Bronchial epithelial cell (primary cell): ENCODE measurements around the gene PDXDC1. TPM values are rescaled to one million over a fixed set of nuclear protein-coding genes. Genes with fewer than 3 reads are reported as not detected.
"Not testable (repeated sequence)": the region's sequence is repeated elsewhere in the genome, so short reads cannot be mapped to it uniquely, and the experiment has no call there.

Experiments used
- DNase-seq: peaks from one replicate; pipeline ENCODE4 v3.0.0-alpha.2; 2010; ENCODE audit warnings: low read depth
- FAIRE-seq: peaks from 2 replicates; lab custom pipeline; 2011; peaks lifted over from hg19 to GRCh38; lab: Jason Lieb, UNC
- H3K27me3 ChIP-seq: 2 replicates; pipeline ENCODE4 v1.5.1; 2011; ENCODE audit warnings: low read length; ENCODE audit not compliant: control insufficient read depth, insufficient read depth
- H3K36me3 ChIP-seq: 2 replicates; pipeline ENCODE4 v1.5.1; 2011; ENCODE audit warnings: low read length; ENCODE audit not compliant: control insufficient read depth, insufficient read depth
- H3K4me3 ChIP-seq: 2 replicates; pipeline ENCODE4 v1.5.1; 2011; ENCODE audit warnings: mild to moderate bottlenecking, low read depth, low read length, control low read depth
- total RNA-seq: library from RNA; depleted of rRNA; stranded (reverse); fragments of >200 nt; gene quantifications from 2 replicates; pipeline ENCODE4 v1.2.1, GENCODE V29; 2014
- TF ChIP-seq, protein P1 (sequence below): IDR thresholded peaks from 2 replicates; pipeline ENCODE4 v1.5.1; 2011; ENCODE audit warnings: mild to moderate bottlenecking, moderate library complexity, low read length, control low read depth, inconsistent platforms; ENCODE audit not compliant: insufficient read depth, severe bottlenecking

The PDXDC1 gene
- total RNA-seq, 1 donor from 2014 or later: 71.9 TPM

DNA sequence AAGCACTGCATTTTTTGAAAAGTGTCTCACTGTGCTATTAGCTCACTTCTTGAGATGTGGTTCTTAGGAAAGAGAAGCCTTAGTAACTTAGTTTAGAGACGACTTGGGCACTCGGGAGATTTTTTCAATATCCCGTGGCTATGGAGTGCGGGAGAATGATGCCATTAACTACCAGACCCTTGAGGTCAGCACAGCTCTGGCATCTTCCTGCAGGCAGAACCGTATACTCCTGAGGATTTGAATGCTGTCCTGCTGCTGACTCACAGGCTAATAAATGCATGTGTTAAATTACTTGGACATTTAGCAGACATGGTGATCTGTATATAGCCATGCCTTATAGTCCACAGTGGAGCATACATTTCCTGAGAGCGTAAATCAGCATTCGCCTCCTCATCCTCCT lies 46.6 kb downstream of the PDXDC1 start:
- H3K27me3 ChIP-seq, H3K4me3 ChIP-seq, DNase-seq, FAIRE-seq: not testable (repeated sequence)
- H3K36me3 ChIP-seq: peaks cover 15% of the 10 kb centered on the region

DNA sequence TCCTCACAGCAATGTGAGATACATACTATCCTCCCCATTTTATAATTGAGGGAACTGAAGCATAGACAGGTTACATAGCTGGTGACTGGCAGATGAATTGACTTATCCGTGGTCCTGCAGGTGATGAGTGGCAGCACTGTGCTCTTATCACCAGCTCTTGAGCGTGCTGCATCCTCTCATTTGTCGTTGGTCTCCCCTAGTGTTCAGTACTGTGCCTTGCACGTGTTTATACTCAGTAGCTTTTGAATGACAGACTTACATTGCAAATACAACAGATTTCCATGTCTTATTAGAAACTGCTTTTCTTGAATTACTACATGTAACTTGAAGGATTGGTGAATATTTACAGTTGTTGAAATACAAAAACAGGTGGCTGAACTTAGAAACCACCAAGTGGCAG lies 47.4 kb downstream of the PDXDC1 start:
- peak; percentile 75 for DNase-seq
- not testable (repeated sequence) for FAIRE-seq, H3K27me3 ChIP-seq, H3K4me3 ChIP-seq
- peaks cover 17% of the 10 kb centered on the region for H3K36me3 ChIP-seq
- TF ChIP-seq, protein P1, sequence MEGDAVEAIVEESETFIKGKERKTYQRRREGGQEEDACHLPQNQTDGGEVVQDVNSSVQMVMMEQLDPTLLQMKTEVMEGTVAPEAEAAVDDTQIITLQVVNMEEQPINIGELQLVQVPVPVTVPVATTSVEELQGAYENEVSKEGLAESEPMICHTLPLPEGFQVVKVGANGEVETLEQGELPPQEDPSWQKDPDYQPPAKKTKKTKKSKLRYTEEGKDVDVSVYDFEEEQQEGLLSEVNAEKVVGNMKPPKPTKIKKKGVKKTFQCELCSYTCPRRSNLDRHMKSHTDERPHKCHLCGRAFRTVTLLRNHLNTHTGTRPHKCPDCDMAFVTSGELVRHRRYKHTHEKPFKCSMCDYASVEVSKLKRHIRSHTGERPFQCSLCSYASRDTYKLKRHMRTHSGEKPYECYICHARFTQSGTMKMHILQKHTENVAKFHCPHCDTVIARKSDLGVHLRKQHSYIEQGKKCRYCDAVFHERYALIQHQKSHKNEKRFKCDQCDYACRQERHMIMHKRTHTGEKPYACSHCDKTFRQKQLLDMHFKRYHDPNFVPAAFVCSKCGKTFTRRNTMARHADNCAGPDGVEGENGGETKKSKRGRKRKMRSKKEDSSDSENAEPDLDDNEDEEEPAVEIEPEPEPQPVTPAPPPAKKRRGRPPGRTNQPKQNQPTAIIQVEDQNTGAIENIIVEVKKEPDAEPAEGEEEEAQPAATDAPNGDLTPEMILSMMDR: peak; percentile 49

DNA sequence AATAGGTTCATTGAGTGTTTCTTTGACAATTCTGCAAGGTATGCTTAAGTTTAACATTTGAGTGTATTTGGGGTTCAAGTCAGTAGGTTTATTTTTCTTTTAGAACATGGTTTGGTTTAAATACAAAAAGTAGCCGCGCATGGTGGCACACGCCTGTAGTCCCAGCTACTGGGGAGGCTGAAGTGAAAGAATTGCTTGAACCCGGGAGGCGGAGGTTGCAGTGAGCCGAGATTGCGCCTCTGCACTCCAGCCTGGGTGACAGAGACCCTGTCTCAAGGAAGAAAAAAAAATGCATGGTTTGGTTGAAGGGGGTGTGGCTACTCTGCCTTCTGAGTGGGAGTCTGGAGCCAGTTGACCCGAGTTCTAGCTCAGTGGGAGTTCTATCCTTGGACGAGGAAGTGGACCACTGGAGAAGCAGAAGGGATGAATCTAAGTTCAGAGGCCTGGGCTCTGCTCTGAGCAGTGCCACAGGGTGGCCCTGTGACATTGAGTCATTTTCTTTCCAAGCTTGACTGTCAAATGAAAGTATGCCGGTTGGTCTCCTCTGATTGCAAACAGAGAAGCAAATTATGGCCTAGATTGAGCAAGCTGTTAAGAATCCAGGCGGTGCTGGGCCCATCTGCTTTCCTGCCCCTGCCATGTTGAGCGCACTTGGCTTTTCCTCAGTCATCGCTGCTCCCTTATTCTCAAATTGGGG lies 48.7 kb downstream of the PDXDC1 start:
- FAIRE-seq, H3K4me3 ChIP-seq, H3K27me3 ChIP-seq, DNase-seq: not testable (repeated sequence)
- H3K36me3 ChIP-seq: peaks cover 19% of the 10 kb centered on the region

DNA sequence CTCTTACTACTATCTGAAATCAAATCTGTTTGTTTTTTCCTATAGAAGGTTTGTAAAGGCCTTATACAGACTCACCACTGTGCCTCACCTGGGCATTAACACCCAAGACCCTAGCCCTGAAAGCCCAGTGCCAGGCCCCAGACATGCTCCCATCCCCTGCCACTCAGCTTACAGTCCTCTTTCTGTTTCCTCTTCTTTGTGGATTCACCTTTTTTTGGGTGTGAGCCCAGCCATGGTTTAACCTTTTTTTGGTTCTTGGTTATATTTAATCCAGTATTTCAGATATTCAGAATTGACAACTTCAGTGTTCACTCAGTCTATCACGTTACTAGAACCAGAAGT lies 50.0 kb downstream of the PDXDC1 start:
- not testable (repeated sequence) for H3K27me3 ChIP-seq, H3K4me3 ChIP-seq, FAIRE-seq, DNase-seq
- peaks cover 22% of the 10 kb centered on the region for H3K36me3 ChIP-seq

DNA sequence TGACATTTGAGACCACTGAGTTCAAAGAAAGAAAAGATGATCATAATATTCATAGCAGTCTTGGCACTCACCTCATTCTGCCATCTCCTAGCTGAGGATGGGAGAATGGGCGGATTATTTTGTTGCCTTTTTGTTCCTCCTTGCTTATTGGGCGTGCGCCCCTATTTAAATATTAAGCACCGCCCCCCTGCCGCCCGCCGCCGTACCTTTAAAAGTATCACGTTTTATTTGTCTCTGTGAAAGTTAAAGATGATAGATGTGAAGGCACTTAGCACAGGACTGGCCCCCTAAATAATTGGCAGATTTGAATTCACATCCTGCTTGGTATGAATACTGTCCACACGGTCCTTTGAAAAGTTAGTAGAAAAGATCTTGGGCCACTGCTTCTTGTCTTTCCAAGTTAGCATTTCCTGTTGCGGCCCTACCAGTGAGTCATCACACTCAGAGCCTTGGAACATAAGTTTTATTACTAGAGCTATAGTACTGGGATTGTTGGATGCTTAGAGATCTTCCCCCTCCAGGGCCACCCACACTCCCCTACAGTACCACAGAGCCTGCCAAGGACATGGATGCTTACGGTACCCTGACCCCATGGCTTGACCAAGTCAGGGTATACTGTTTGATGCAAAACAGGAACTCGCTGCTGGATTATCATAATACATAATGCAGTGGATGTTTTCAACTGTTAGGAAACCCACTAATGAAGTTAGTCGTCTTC lies 50.6 kb downstream of the PDXDC1 start:
- H3K36me3 ChIP-seq: peaks cover 22% of the 10 kb centered on the region
- H3K4me3 ChIP-seq, FAIRE-seq, H3K27me3 ChIP-seq: not testable (repeated sequence)
- DNase-seq: peak; percentile 10

DNA sequence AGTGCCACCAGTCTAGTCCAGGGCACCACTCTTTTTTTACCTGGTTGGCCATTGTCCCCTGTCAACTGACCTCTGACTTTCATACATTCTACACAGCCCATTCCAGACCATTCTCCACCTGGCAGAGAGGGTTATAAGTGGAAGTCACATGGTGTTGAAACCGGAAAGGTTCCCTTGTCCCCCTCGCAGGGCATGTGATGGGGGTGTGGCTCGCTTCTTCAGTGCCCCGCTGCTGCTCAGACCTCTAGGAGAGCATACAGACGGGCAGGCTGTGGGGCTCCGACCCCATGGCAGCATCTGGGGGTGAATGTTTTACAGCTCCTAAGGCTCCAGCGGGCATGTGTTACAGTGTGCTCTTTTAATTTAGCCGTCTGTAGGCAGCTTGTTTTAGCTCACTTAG lies 52.2 kb downstream of the PDXDC1 start:
- not testable (repeated sequence) for FAIRE-seq, H3K4me3 ChIP-seq, H3K27me3 ChIP-seq, DNase-seq
- H3K36me3 ChIP-seq: peaks cover 26% of the 10 kb centered on the region

DNA sequence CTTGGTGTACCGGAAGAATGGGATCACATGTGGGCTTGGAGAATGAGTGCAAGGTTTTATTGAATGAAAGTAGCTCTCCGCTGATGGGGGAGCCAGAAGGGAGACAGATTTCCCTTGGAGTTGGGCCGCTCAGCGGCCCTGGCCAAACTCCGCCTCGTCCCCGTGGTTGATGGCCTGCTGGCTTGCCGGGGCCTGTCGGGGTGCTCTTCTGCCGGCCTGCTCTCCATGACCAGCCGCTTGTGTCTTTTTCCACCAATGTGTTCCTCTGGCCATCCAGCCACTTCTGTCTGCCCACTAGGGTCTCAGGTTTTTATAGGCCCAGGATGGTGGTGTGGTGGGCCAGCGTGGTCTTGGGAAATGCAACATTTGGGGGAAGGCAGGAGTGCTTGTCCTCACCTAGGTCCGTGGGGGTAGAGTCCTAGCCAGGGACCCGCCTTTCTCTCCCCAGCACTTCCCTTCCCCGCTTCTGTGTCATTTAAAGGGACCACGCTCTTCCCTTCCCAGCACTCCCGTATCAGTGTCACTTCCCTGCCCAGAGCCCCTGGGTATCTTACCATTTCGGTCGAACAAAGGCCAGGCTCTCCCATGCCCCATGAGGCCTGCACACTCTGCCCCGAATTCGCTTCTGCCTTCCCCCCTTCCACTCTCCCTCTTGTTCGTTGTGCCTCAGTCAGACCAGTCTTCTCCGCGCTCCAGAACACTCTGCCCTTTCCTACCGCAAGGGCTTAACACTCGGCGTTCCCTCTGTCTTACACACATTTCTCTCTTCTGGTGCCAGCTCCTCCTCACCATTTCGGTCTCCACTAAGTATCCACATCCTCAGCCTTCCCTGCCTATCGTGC lies 52.9 kb downstream of the PDXDC1 start:
- H3K27me3 ChIP-seq, H3K4me3 ChIP-seq, DNase-seq: not testable (repeated sequence)
- peaks cover 28% of the 10 kb centered on the region for H3K36me3 ChIP-seq
- FAIRE-seq: peak; percentile 91

DNA sequence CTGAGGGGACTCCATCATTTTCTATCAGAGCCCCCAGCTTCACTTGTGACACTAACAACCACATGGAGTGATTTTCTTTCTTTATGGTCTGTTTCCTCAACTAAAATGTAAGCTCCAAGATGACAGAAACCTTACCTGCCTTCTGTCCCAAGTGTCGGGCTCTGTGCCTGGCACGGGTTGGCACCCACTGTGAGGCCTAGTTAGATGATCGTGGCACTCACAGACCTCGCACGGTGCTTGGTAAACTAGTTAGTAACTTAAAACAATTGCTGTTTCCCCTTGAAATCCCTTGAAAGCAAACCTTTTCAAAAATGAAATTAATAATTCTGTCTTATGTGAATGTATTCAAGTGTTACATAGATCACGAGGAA lies 53.5 kb downstream of the PDXDC1 start:
- H3K27me3 ChIP-seq, H3K4me3 ChIP-seq, DNase-seq, FAIRE-seq: not testable (repeated sequence)
- H3K36me3 ChIP-seq: peaks cover 31% of the 10 kb centered on the region

DNA sequence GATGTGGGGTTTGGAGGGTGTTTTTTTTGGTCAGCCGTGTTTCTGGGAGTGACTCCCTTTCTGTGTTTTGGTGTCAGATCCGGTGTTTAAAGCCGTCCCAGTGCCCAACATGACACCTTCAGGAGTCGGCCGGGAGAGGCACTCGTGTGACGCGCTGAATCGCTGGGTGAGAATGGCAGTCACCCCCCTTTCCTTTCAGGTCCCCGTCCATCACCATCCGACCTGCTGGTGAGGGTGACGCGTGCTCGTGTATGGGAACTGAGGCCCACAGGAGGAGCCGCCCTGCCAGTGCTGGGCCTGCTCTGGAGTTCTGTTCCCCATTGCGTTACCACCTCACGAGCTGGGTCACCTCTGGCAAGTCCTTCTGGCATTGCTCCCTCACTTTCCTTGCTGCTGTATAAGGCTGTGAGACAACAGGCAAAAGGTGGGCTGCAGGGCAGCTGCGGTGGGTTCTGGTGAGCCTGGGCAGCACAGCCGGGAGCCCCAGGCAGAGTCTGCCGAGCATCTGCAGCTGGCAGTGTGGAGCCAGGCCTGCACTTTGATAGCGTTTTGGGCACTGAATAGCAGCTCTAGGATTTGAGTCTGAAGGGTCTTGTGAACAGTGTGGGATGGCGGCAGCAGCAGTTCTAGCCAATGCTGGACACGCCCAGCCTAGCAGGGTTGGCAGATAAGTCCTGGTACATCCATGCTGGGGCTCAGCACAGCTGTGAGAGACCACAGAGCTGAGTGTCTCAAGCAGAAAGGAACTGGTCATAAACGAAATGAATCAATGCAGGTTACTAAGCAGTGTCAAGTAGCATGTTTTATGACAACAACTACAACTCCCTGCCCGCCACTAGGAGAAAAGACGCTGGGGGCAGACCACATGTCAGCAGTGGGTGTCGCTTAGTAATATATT lies 54.2 kb downstream of the PDXDC1 start:
- DNase-seq, H3K4me3 ChIP-seq, H3K27me3 ChIP-seq: not testable (repeated sequence)
- peak; percentile 99 for FAIRE-seq
- peaks cover 35% of the 10 kb centered on the region for H3K36me3 ChIP-seq

DNA sequence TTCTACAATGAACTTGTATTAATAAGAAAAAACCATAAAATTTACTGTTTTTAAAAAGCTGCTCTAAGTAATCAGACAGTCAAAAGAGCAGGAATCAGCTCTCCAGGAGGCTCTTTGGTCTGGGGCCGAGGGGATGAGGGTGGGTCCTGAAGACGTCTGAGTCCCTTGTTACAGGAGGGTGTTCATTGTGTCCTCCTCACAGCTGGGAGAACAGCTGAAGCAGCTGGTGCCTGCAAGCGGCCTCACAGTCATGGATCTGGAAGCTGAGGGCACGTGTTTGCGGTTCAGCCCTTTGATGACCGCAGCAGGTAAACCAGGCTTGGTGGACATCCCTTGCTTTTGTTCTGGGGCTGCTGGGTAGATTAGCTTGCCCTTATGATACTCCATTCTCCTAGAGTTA lies 54.9 kb downstream of the PDXDC1 start:
- not testable (repeated sequence) for DNase-seq, FAIRE-seq, H3K27me3 ChIP-seq, H3K4me3 ChIP-seq
- peaks cover 35% of the 10 kb centered on the region for H3K36me3 ChIP-seq
